Sciatic nerve (tissue), 2 donors: ENCODE results near the gene DNTTIP2. TPM values are rescaled to one million over a fixed set of nuclear protein-coding genes. Genes with fewer than 3 reads are reported as not detected.
"Not testable (repeated sequence)": the region's sequence is repeated elsewhere in the genome, so short reads cannot be mapped to it uniquely, and the experiment has no call there.

Experiments
- ATAC-seq: fragments of 200-7000 bp; cut with Tn5 transposase; one replicate; pipeline ENCODE4 v1.9.1; 2020; ENCODE audit warnings: mild to moderate bottlenecking, moderate library complexity
- DNase-seq: peaks from one replicate; pipeline ENCODE4 v3.0.0-alpha.2; 2020; ENCODE audit warnings: low spot score
- intact Hi-C: fragments of 100-400 bp; cut with DNase I; formaldehyde crosslinking; loops from one replicate; pipeline ENCODE4 v1.14.2; 2022
- total RNA-seq: library from RNA; stranded (reverse); fragmentation: NEBNext Ultra II Directional; extraction: Animal tissue kit (Norgen Biotek cat#: 25700); gene quantifications from one replicate; pipeline ENCODE4 v1.2.1, GENCODE V29; 2021
- donor health status: DM: no; HTN: no; CAD: no.
- donor health status: DM: no; HTN: no; CAD: no.

Gene DNTTIP2
- total RNA-seq, 1 donor from 2014 or later, result 52.1 TPM

GRCh38 chr1:93846206-93846991, 32.6 kb downstream of the DNTTIP2 start:
- ATAC-seq, result peak; percentile 86
- DNase-seq, result peak; percentile 94
- intact Hi-C loops, result loop anchor here (10.0 kb wide), 1 partner anchor 222 kb away; no protein-coding TSS in a partner anchor

DNA sequence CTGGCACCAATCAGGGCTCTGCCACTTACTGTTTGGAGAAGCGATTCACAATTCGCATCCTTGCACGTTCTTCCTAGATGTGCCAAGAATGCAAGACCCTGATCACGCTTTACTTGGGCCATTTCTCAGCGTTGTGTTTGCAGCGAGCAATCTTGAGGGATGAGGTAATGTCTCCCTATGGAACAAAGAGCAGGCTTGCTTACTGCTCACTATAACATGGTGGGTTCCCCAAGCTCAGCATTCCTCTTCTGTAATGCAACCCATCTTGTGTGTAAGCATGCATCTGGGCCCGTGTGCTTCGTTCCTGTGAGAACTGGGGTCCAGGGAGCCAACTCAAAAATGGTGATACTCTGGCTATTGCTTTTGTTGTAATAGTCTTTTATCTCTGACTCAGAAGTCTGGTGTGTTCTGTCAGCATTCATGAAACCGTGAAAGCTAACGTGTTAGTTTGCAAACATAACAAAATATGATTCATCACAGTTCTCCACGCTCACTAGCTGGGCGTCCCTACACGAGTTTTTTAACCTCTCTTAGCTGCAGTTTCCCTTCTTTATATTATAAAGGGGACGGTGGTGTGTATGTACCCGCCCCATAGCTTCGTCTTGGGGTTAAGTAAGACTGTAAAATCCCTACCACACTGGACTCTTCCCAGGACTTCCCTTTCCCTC, 33.3 kb downstream of the DNTTIP2 start:
- intact Hi-C loops, result loop anchor here (10.0 kb wide), 1 partner anchor 221 kb away; no protein-coding TSS in a partner anchor
- ATAC-seq, result no peak
- DNase-seq, result no peak

GRCh38 chr1:93844262-93845045, 34.6 kb downstream of the DNTTIP2 start:
- DNase-seq (no peak), ATAC-seq (peak; percentile 46)
- intact Hi-C loops, result loop anchor here (10.0 kb wide), 1 partner anchor 220 kb away; no protein-coding TSS in a partner anchor

DNA sequence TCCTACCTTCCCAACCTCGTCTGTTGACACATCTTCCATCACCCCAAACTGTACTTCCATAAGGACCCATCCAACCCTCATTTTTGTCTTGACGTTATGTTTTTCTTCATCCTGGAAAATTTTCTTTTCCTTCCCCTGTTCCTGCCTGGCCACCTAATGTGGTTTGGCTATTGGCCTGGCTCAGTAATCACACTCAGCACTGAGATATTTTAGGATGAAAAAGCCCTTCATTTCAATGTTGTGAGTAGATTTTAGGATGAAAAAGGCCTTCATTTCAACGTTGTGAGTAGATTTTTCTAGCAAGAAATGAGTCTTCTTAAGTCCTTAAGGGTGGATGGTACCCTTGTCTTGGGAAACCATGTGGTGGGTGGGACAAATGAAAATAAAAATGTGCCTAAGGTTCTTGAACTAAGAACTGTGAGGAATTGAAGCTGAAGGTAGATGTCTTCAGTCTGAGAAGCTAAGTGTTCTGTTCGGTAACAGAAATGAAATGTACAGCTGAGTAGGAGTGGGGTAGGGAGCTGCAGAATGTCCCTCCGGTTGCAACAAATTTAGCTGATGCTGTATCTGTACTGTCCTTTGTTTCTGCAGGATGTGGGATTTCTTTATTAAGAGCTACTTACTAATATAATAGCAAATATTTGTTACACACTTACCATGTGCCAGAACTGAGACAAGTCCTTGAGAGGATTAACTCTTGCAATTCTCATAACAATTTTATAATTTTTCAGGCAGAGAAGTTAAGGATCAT, 36.1 kb downstream of the DNTTIP2 start:
- ATAC-seq, result no peak
- intact Hi-C loops, result loop anchor here (10.0 kb wide), 1 partner anchor 218 kb away; no protein-coding TSS in a partner anchor
- DNase-seq, result no peak

DNA sequence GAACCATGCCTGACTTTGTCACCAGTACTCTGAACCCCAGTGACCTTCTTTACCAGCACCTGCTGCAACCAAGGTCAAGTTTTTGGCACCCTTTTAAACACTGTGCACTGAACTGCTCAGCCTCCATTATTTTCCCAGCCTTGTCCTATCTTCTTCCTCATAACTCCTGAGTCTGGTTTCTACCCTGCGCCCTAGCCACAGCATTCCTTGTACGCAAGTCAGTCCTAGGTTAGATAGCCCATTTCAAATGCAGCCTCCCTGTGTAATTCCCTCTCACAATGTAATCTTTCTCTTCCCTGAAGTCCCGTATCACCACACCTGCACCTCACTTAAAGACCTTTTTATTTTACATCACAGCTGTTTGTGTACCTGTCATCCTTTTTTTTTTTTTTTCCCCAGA, 37.2 kb downstream of the DNTTIP2 start:
- intact Hi-C loops, result loop anchor here (10.0 kb wide), 1 partner anchor 217 kb away; no protein-coding TSS in a partner anchor
- DNase-seq (no peak), ATAC-seq (no peak)

GRCh38 chr1:93840956-93841482, 38.0 kb downstream of the DNTTIP2 start:
- ATAC-seq (no peak), DNase-seq (no peak)
- intact Hi-C loops, result loop anchor here (10.0 kb wide), 1 partner anchor 216 kb away; no protein-coding TSS in a partner anchor

DNA sequence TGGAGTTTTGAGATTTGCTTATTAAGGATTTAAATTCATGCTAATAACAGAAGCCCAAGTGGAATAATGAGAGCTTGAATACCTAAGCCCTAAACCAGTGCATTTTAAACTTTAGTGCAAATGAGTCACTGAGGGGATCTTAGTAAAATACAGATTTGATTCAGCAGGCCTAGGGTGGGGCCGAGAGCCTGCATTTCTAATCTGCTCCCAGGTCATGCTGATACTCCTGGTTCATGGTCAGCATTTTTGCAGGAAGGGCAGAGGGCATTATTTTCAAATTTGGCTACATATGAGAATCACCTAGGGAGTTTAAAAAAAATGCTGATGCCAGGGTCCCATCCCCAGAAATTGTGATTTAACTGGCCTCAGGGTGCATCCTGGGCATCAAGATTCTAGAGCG, 39.3 kb downstream of the DNTTIP2 start:
- no peak for ATAC-seq
- intact Hi-C loops, result loop anchor here (10.0 kb wide), 1 partner anchor 215 kb away; no protein-coding TSS in a partner anchor
- DNase-seq, result no peak

DNA sequence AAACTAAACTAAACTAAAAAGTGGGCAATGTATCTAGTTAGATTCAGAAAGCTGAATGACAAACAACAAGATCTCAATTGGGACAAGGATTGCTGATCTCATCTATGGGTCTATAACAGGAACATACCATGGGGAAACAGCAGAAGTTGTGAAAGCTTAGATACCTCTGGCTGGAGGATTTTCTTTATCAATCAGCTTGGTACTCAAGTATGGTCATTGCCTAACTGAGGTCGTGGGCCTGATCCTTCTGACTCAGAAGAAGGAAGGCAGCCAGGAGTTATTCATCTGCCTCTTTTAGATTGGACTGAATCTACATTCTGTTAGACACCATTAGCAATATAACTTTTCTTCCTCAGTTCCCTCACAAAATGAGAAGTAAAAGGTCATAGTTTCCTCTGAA, 39.7 kb downstream of the DNTTIP2 start:
- intact Hi-C loops, result no loop called here
- DNase-seq, result no peak
- no peak for ATAC-seq

DNA sequence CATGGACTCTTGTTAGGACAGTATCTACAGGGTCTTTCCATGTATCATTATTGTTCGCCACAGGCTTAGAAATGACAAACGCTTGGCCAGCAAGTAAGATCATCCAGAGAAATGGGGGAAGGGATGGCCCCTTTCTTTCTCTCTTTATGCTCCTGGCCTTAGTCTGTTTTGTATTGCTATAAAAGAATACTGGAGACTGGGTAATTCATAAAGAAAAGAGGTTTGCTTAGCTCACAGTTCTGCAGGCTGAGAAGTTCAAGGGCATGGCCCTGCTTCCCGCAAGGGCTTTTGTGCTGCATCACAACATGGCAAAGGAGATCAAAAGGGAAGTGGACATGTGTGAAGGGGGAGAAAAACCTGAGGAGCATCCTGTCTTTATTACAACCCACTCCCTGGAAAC, 41.0 kb downstream of the DNTTIP2 start:
- no peak for ATAC-seq
- intact Hi-C loops, result no loop called here
- no peak for DNase-seq

DNA sequence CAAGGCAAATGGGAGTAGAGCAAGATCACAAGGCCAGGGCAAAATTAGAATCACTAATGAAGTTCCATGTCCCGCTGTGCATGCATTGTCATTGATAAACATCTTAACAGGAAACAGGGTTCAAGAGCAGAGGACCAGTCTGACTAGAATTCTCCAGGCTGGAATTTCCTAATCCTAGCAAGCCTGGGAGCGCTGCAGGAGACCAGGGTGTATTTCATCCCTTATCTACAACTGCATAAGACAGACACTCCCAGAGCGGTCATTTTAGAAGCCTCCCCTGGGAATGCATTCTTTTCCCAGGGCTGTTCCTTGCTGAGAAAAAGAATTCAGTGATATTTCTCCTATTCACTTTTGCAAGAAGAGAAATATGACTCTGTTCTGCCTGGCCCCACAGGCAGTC, 45.7 kb downstream of the DNTTIP2 start:
- intact Hi-C loops, ATAC-seq, DNase-seq: not testable (repeated sequence)

DNA sequence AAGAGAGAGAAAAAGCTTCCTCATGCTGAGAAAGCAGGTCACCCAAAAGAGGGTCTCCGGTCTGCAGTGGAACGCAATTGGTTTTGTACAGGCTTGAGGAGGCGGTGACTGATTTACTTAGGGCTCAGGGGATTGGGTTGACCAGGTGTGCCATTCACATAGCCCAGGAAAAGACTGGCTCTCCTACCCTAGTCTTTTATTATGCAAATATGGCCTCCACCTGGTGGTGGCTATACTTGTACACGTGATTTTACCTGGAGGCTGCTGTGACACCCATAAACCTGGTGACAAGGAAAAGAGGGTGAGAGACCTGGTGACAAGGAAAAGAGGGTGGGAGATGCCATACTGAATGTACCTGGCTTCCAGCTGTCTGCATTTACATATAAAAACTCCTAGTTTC, 49.9 kb downstream of the DNTTIP2 start:
- intact Hi-C loops, result no loop called here
- DNase-seq, result no peak
- no peak for ATAC-seq

DNA sequence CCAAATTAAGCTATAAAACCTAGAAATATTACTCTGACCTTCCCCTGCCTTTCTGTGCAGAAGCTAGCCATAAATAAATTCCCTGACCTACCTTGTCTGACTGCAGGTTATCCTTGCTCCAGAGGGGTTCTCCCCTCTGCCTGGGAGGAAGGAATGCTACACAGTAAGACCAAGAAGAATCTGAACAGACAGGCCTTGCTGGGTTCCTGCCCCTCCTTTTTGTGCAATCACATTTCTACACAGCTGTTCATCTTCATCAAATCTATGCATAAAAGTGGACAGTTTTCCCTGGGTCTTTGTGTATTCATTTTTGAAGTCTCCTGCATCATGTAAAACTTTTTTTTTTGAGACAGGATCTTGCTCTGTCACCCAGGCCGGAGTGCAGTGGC, 50.6 kb downstream of the DNTTIP2 start:
- ATAC-seq (no peak), DNase-seq (no peak)
- intact Hi-C loops, result no loop called here

DNA sequence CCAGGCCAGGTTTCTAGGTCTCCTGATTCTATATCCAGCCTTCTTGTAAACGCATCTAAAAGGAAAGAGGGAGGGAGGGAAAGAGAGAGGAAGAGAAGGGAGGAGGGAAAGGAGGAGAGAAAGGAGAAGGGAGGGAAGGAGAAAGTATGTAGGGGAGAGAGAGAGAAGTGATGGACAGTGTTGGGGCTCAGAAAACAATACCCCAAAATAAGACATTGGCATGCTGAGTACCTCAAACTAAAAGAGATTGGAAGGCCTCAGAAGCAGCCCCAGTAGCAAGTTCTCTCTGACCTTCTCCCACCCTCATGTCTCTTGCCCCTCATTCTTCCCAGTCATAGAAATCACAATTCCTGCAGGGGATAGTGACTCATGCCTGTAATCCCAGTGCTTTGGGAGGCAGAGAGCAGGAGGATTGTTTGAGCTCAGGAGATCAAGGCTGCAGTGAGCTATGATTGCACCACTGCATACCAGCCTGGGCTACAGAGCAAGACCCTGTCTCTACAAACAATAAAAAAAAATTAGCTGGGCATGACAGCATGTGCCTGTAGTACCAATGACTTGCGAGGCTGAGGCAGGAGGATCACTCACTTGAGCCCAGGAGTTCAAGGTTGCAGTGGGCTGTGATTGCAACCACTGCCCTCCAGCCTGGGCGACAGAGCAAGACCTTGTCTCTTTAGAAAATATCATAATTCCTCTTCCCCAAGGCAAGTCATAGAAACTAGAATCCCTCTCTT, 51.2 kb downstream of the DNTTIP2 start:
- intact Hi-C loops, result no loop called here
- ATAC-seq (no peak), DNase-seq (no peak)

DNA sequence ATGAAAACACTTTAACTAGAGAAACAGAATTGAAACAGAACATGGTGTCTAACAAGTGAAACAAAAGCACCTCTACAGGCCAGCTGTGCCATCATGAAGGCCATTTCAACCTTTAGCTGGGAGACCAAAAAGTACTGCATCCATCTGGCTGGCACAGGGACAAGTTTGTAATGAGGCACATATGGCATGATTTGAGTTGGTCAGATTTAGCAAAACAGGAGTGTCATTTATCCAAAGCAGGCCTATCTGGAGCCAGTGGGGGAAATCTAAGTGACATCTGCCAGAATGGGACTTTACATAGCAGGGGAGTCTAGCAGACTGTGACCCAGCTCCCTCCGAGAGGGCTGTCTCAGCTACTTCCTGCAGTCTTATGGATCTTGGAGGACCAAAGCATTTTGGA, 51.9 kb downstream of the DNTTIP2 start:
- DNase-seq, result no peak
- intact Hi-C loops, result no loop called here
- no peak for ATAC-seq

- DNase-seq, result no peak
- no peak for ATAC-seq
- intact Hi-C loops, result no loop called here
Measured at GRCh38 chr1:93824834-93825233, 54.2 kb downstream of the DNTTIP2 start.

DNA sequence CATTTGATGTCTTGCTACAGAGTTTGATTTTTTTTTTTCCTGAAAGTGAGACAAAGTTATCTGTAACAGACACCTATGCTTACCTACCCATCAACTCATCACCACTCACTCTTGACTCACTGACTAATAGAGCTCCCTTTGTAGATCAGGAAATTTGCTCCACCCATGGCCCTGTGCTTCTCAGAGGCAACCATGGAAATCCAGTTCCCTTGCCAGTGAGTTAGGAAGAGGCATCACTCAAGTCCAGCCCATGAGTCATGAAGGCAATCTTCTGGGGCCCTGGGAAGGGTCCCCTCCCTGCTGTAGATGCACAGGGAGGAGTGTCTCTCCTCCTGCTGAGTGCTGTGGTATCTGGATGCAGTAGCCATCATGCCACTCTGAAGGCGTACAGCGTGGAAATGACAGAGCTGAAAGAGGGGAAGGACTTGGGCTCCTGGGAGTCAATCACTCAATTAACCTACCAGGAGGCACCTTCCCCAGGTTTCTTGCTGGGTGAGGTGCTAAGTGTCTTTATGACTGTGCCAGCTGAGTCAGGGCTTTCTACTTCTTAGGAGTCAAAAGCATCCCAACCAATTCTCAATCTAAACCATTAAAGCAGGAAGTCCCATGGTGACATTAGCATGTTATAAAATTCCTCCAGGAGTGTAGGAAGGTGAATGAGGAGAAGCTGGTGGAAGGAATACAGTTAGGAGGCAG, 56.1 kb downstream of the DNTTIP2 start:
- intact Hi-C loops, result no loop called here
- ATAC-seq, result no peak
- no peak for DNase-seq

DNA sequence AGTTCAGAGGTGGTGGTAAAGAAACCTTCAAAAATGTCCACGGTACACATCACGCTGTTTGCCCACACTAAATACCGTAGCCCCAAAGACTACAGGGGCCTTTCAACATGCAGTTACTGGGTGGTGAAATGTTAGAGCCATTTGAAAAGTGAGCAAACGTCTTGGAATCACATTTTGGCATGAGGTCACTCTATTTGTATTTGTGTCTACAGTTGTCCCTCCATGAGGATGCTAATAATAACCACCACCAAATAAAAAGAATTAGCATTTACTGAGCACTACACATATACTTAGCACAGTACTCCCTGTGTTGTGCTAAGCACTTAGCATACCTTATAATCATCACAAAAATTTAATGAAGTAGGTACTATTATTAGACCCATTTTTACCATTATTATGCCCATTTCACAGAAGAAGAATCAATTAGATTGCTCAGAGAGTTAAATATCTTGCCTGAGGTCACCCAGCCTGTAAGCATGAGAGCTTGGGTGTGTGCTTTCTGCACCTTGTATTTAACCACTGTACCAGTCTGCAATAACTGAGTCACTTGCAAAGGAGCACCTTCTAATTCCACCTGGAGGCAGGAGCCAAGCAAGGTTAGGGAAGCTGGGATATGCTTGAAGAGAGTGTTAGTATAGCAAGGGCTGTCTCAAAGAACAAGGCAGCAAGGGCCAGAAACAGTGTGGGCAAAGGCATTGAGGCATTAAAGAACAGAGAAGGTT, 57.4 kb downstream of the DNTTIP2 start:
- ATAC-seq (no peak), DNase-seq (no peak)
- intact Hi-C loops, result no loop called here
